DOHH2 (cell line): ENCODE measurements around the gene RASGRP2.
"Not testable (repeated sequence)": the region's sequence is repeated elsewhere in the genome, so short reads cannot be mapped to it uniquely, and the experiment has no call there.

ENCODE experiments used
- H3F3A ChIP-seq: fragments of 200-600 bp; sonication (generic), shearing (Covaris generic); 2 replicates; pipeline ENCODE4 v1.6.0; 2016; ENCODE audit warnings: antibody characterized with exemption, mild to moderate bottlenecking; ENCODE audit not compliant: control insufficient read depth, insufficient read depth
- H3K27ac ChIP-seq: fragments of 200-600 bp; sonication (generic); 2 replicates; pipeline ENCODE4 v1.5.1; 2014; ENCODE audit warnings: low read depth, mild to moderate bottlenecking, low read length, moderate library complexity
- H3K27me3 ChIP-seq: fragments of 200-600 bp; sonication (generic); 2 replicates; pipeline ENCODE4 v1.6.1; 2014; ENCODE audit warnings: mild to moderate bottlenecking, low read length, mixed read lengths; ENCODE audit not compliant: control insufficient read depth
- H3K36me3 ChIP-seq: fragments of 200-600 bp; sonication (generic); 2 replicates; pipeline ENCODE4 v1.6.1; 2014; ENCODE audit warnings: mild to moderate bottlenecking, low read length, moderate library complexity, mixed read lengths; ENCODE audit not compliant: control insufficient read depth
- H3K4me1 ChIP-seq: fragments of 200-600 bp; sonication (generic); 2 replicates; pipeline ENCODE4 v1.6.1; 2014; ENCODE audit warnings: mild to moderate bottlenecking, low read length, mixed read lengths; ENCODE audit not compliant: control insufficient read depth
- H3K4me2 ChIP-seq: fragments of 200-600 bp; sonication (generic); 2 replicates; pipeline ENCODE4 v1.6.0; 2014; ENCODE audit warnings: mild to moderate bottlenecking, low read length, moderate library complexity
- H3K4me3 ChIP-seq: fragments of 200-600 bp; sonication (generic); 2 replicates; pipeline ENCODE4 v1.5.1; 2014; ENCODE audit warnings: mild to moderate bottlenecking, low read length, mixed read lengths
- H3K79me2 ChIP-seq: fragments of 200-600 bp; sonication (generic); 2 replicates; pipeline ENCODE4 v1.6.1; 2014; ENCODE audit warnings: mild to moderate bottlenecking, low read length, mixed read lengths; ENCODE audit not compliant: control insufficient read depth
- H3K9me2 ChIP-seq: fragments of 200-600 bp; sonication (generic); replicated peaks from 2 replicates; pipeline ENCODE4 v1.6.1; 2014; ENCODE audit warnings: mild to moderate bottlenecking, low read length, mixed read lengths; ENCODE audit not compliant: control insufficient read depth
- H3K9me3 ChIP-seq: fragments of 200-600 bp; sonication (generic); 2 replicates; pipeline ENCODE4 v1.6.1; 2014; ENCODE audit warnings: antibody characterized with exemption, low read length, mixed read lengths; ENCODE audit not compliant: control insufficient read depth, insufficient read depth
- H4K20me1 ChIP-seq: fragments of 200-600 bp; sonication (generic); 2 replicates; pipeline ENCODE4 v1.6.0; 2014; ENCODE audit warnings: low read depth, mild to moderate bottlenecking, antibody characterized with exemption, low read length, moderate library complexity; ENCODE audit not compliant: control insufficient read depth, insufficient read depth
- CTCF ChIP-seq: fragments of 200-600 bp; sonication (generic); IDR thresholded peaks from one replicate; pipeline ENCODE4 v1.5.1; 2014; ENCODE audit warnings: antibody characterized with exemption, mild to moderate bottlenecking, low read depth, low read length; ENCODE audit not compliant: poor library complexity, severe bottlenecking
- EZH2phosphoT487 ChIP-seq: fragments of 200-600 bp; sonication (generic); IDR thresholded peaks from 2 replicates; pipeline ENCODE4 v1.6.1; 2017; ENCODE audit warnings: borderline replicate concordance, mild to moderate bottlenecking, antibody characterized with exemption, low read length, moderate library complexity, mixed read lengths

RASGRP2 gene

GRCh38 chr11:64703048-64703447 lies 40.9 kb downstream of the RASGRP2 start:
- H4K20me1 ChIP-seq = no peaks in the 10 kb centered on the region; the same call in 1 of the 2 replicates
- no peak overlapping the region for H3K4me2 ChIP-seq
- no peaks in the 10 kb centered on the region for H3K9me3 ChIP-seq
- TF ChIP-seq CTCF (no peak), EZH2phosphoT487 (no peak)
- H3K27ac ChIP-seq = no peak overlapping the region
- H3K36me3 ChIP-seq = no peaks in the 10 kb centered on the region
- peaks cover 28% of the 10 kb centered on the region for H3K27me3 ChIP-seq
- H3K4me3 ChIP-seq = no peak overlapping the region
- H3K4me1 ChIP-seq = no peaks in the 10 kb centered on the region
- no peaks in the 10 kb centered on the region for H3K9me2 ChIP-seq
- no peaks in the 10 kb centered on the region; the same call in 1 of the 2 replicates for H3F3A ChIP-seq
- H3K79me2 ChIP-seq = no peaks in the 10 kb centered on the region

DNA sequence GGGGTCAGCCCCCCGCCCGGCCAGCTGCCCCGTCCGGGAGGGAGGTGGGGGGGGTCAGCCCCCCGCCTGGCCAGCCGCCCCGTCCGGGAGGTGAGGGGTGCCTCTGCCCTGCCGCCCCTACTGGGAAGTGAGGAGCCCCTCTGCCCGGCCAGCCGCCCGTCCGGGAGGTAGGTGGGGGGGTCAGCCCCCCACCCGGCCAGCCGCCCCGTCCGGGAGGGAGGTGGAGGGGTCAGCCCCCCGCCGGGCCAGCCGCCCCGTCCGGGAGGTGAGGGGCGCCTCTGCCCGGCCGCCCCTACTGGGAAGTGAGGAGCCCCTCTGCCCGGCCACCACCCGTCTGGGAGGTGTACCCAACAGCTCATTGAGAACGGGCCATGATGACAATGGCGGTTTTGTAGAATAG lies 42.0 kb downstream of the RASGRP2 start:
- H3K9me2 ChIP-seq, H3K36me3 ChIP-seq, H3K79me2 ChIP-seq, H3K4me3 ChIP-seq, H3K9me3 ChIP-seq, H3F3A ChIP-seq, H3K4me1 ChIP-seq, H3K4me2 ChIP-seq, H4K20me1 ChIP-seq, H3K27ac ChIP-seq: not testable (repeated sequence)
- H3K27me3 ChIP-seq = peaks cover 28% of the 10 kb centered on the region

DNA sequence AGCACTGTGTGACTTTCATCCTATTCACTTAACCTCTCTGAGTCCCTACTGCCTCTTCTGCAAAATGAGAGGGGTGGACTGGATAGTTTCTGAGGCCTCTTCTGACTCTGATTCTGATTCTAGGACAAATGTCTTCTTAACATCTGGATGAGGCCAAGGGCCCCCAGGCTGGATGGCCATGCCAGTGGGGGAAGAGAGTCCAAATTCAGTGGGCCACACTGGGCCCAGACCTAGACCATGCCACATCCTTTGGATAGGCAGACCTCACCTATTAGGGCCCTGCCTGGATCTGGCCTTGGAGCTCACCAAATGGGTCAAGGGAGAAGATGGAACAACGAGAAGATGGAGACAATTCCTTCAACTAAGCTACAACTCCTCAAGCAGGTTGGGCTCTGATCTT lies 45.5 kb downstream of the RASGRP2 start:
- no peak for TF ChIP-seq CTCF
- no peak for TF ChIP-seq EZH2phosphoT487
- no peaks in the 10 kb centered on the region for H3K9me2 ChIP-seq
- H3K79me2 ChIP-seq = no peaks in the 10 kb centered on the region
- H4K20me1 ChIP-seq = no peaks in the 10 kb centered on the region
- H3K36me3 ChIP-seq = no peaks in the 10 kb centered on the region
- no peak overlapping the region for H3K27ac ChIP-seq
- H3K4me3 ChIP-seq = no peak overlapping the region
- no peaks in the 10 kb centered on the region for H3K9me3 ChIP-seq
- peaks cover 6% of the 10 kb centered on the region for H3K4me1 ChIP-seq
- H3K4me2 ChIP-seq = no peak overlapping the region
- H3F3A ChIP-seq = no peaks in the 10 kb centered on the region
- peaks cover 15% of the 10 kb centered on the region for H3K27me3 ChIP-seq

DNA sequence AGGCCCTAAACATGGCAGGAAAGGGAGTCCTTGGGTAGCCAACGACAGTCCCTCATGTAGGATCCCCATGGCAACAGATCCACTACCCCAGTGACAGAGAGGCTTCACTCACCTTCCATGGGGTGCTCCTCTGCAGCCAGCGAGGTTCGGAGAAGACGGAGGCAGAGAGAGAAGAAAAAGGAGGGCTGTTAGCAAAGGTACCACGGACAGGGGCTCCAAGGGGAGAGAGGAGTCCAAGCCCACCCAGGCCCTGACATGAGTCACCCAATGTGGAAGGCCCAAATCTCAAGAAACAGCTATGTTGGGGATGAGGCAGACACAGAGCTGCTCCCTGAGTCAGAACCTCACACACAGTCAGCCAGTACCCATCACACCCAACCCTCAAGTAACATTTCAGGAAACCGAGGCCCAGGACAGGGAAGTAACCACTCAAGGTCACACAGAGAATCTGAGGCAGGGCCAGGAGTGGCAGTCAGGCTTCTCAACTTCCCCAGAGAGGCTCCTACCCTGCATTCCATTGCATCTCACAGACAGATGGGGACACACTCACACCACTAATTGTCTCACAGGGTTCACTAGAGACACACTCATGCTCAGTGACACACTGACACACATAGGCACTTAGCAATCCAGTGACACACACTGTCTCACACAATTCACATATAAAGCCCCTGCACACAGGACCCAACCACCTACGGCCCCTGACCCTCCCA lies 46.1 kb downstream of the RASGRP2 start:
- TF ChIP-seq CTCF (no peak), EZH2phosphoT487 (no peak)
- Histone ChIP-seq H3K9me2 (no peaks in the 10 kb centered on the region), H3K36me3 (no peaks in the 10 kb centered on the region), H3K4me3 (no peak overlapping the region), H3K79me2 (no peaks in the 10 kb centered on the region), H3K4me1 (peaks cover 6% of the 10 kb centered on the region), H3K27me3 (peaks cover 18% of the 10 kb centered on the region), H3K4me2 (no peak overlapping the region), H3F3A (no peaks in the 10 kb centered on the region), H3K9me3 (no peaks in the 10 kb centered on the region), H3K27ac (no peak overlapping the region), H4K20me1 (no peaks in the 10 kb centered on the region)
